ENCODE results near the gene REPIN1.

The REPIN1 gene

GRCh38 chr7:150396851-150397260, 28.2 kb downstream of the REPIN1 start:
- Histone ChIP-seq H2AFZ (ENCODE audit: low read length) (no peak overlapping the region), H3K4me2 (ENCODE audit: low read depth, low read length) (no peak overlapping the region), H3K9me3 (replicated peaks; ENCODE audit: insufficient read depth, low read length) (no peaks in the 10 kb centered on the region), H3K27me3 (replicated peaks; ENCODE audit: insufficient read depth, low read length) (no peaks in the 10 kb centered on the region), H3K4me1 (ENCODE audit: low read length) (peaks cover 9% of the 10 kb centered on the region; the same call in 1 of the 2 replicates), H4K20me1 (ENCODE audit: insufficient read depth, low read length) (no peaks in the 10 kb centered on the region), H3K4me3 (ENCODE audit: low read length) (no peak overlapping the region), H3K79me2 (ENCODE audit: low read length) (no peaks in the 10 kb centered on the region), H3K27ac (ENCODE audit: low read length) (no peak overlapping the region), H3K9ac (ENCODE audit: low read length) (no peak overlapping the region), H3K9me2 (replicated peaks; ENCODE audit: insufficient read depth, low read length) (no peaks in the 10 kb centered on the region), H3K36me3 (replicated peaks; ENCODE audit: insufficient read depth, low read length) (no peaks in the 10 kb centered on the region), H3F3A (ENCODE audit: insufficient read depth, low read length) (no peaks in the 10 kb centered on the region)
- TF ChIP-seq EZH2 (optimal IDR thresholded peaks at IDR 0.05; ENCODE audit: low read depth, low read length) (no peak), CTCF (IDR thresholded peaks at IDR 0.05; ENCODE audit: low read length) (no peak), EZH2phosphoT487 (IDR thresholded peaks at IDR 0.05; ENCODE audit: low read length) (no peak)
- DNase-seq: no peak

GRCh38 chr7:150397346-150398107, 28.9 kb downstream of the REPIN1 start:
- Histone ChIP-seq H3K4me1 (ENCODE audit: low read length) (peaks cover 9% of the 10 kb centered on the region; the same call in 1 of the 2 replicates), H3F3A (ENCODE audit: insufficient read depth, low read length) (no peaks in the 10 kb centered on the region), H3K36me3 (replicated peaks; ENCODE audit: insufficient read depth, low read length) (no peaks in the 10 kb centered on the region), H3K79me2 (ENCODE audit: low read length) (no peaks in the 10 kb centered on the region), H4K20me1 (ENCODE audit: insufficient read depth, low read length) (no peaks in the 10 kb centered on the region), H3K9me2 (replicated peaks; ENCODE audit: insufficient read depth, low read length) (no peaks in the 10 kb centered on the region), H3K9me3 (replicated peaks; ENCODE audit: insufficient read depth, low read length) (no peaks in the 10 kb centered on the region), H3K27me3 (replicated peaks; ENCODE audit: insufficient read depth, low read length) (no peaks in the 10 kb centered on the region), H3K4me3 (ENCODE audit: low read length) (no peak overlapping the region), H3K27ac (ENCODE audit: low read length) (no peak overlapping the region), H2AFZ (ENCODE audit: low read length) (no peak overlapping the region), H3K4me2 (ENCODE audit: low read depth, low read length) (no peak overlapping the region), H3K9ac (ENCODE audit: low read length) (no peak overlapping the region)
- no peak for DNase-seq
- TF ChIP-seq EZH2 (optimal IDR thresholded peaks at IDR 0.05; ENCODE audit: low read depth, low read length) (no peak), CTCF (IDR thresholded peaks at IDR 0.05; ENCODE audit: low read length) (no peak), EZH2phosphoT487 (IDR thresholded peaks at IDR 0.05; ENCODE audit: low read length) (no peak)

- H3K9ac ChIP-seq (ENCODE audit: low read length): no peak overlapping the region
- H3K4me3 ChIP-seq (ENCODE audit: low read length): no peak overlapping the region
- no peaks in the 10 kb centered on the region for H3K9me3 ChIP-seq (replicated peaks; ENCODE audit: insufficient read depth, low read length)
- no peaks in the 10 kb centered on the region for H3K79me2 ChIP-seq (ENCODE audit: low read length)
- no peak overlapping the region for H2AFZ ChIP-seq (ENCODE audit: low read length)
- no peak for TF ChIP-seq EZH2 (optimal IDR thresholded peaks at IDR 0.05; ENCODE audit: low read depth, low read length)
- no peak for TF ChIP-seq EZH2phosphoT487 (IDR thresholded peaks at IDR 0.05; ENCODE audit: low read length)
- no peak for TF ChIP-seq CTCF (IDR thresholded peaks at IDR 0.05; ENCODE audit: low read length)
- no peaks in the 10 kb centered on the region for H3K36me3 ChIP-seq (replicated peaks; ENCODE audit: insufficient read depth, low read length)
- no peak for DNase-seq
- no peaks in the 10 kb centered on the region for H4K20me1 ChIP-seq (ENCODE audit: insufficient read depth, low read length)
- no peak overlapping the region for H3K27ac ChIP-seq (ENCODE audit: low read length)
- H3F3A ChIP-seq (ENCODE audit: insufficient read depth, low read length): no peaks in the 10 kb centered on the region
- H3K27me3 ChIP-seq (replicated peaks; ENCODE audit: insufficient read depth, low read length): no peaks in the 10 kb centered on the region
- no peaks in the 10 kb centered on the region for H3K9me2 ChIP-seq (replicated peaks; ENCODE audit: insufficient read depth, low read length)
- H3K4me1 ChIP-seq (ENCODE audit: low read length): peaks cover 9% of the 10 kb centered on the region; the same call in 1 of the 2 replicates
- no peak overlapping the region for H3K4me2 ChIP-seq (ENCODE audit: low read depth, low read length)
Measured at GRCh38 chr7:150398108-150398964, 29.7 kb downstream of the REPIN1 start.

Measured in MM.1S (cell line).